NCI-H1092 (cell line): ENCODE measurements around the gene C1QL4.

ENCODE experiments used
- DNase-seq: peaks from one replicate; lab custom pipeline; 2025; lab: John Stamatoyannopoulos, UW

C1QL4 gene

GRCh38 chr12:49347311-49348193, 10.6 kb upstream of the C1QL4 start:
- DNase-seq, result peak; percentile 17

GRCh38 chr12:49346659-49347310, 9.8 kb upstream of the C1QL4 start, which contains the start of gene DNAJC22:
Gene DNAJC22 (plus strand): TSS chr12:49346888. CDS start chr12:49348873, 1,985 bp downstream.
- no peak for DNase-seq

GRCh38 chr12:49345825-49346658, 9.1 kb upstream of the C1QL4 start:
- no peak for DNase-seq

- peak; percentile 32 for DNase-seq
Observed at GRCh38 chr12:49345051-49345824, 8.2 kb upstream of the C1QL4 start.

GRCh38 chr12:49344486-49345050, 7.6 kb upstream of the C1QL4 start:
- no peak for DNase-seq

- no peak for DNase-seq
Observed at GRCh38 chr12:49342914-49343731, 6.1 kb upstream of the C1QL4 start.

GRCh38 chr12:49342066-49342913, 5.3 kb upstream of the C1QL4 start:
- DNase-seq, result peak; percentile 84

GRCh38 chr12:49341777-49342065, 4.7 kb upstream of the C1QL4 start:
- DNase-seq, result no peak

GRCh38 chr12:49340971-49341776, 4.2 kb upstream of the C1QL4 start:
- no peak for DNase-seq

- DNase-seq, result no peak
Observed at GRCh38 chr12:49340095-49340870, 3.3 kb upstream of the C1QL4 start.

- DNase-seq, result no peak
Observed at GRCh38 chr12:49339464-49339861, 2.5 kb upstream of the C1QL4 start.

- DNase-seq, result no peak
Observed at GRCh38 chr12:49338830-49339463, 2.0 kb upstream of the C1QL4 start.

GRCh38 chr12:49335955-49336644, 888 bp downstream of the C1QL4 start:
- DNase-seq, result no peak

GRCh38 chr12:49335118-49335954, 1.7 kb downstream of the C1QL4 start:
- no peak for DNase-seq

- DNase-seq, result no peak
Observed at GRCh38 chr12:49334681-49335080, 2.3 kb downstream of the C1QL4 start.

- DNase-seq, result no peak
Observed at GRCh38 chr12:49334226-49334625, 2.8 kb downstream of the C1QL4 start.
